Activated CD8-positive, alpha-beta T cell treated with anti-CD3 and anti-CD28 coated beads, Interleukin-2, amount 10 ng/mL, durations not matched to agents 7 days and 5 days (primary cell): ENCODE data around the gene NCOA1. TPM values are rescaled to one million over a fixed set of nuclear protein-coding genes. Genes with fewer than 3 reads are reported as not detected.
A peak's percentile ranks its signal among the peaks of the same experiment; 100 is the strongest.
"Not testable (repeated sequence)": the region's sequence is repeated elsewhere in the genome, so short reads cannot be mapped to it uniquely, and the experiment has no call there.

Experiments used
- ATAC-seq: fragments of 150-1000 bp; cut with Tn5 transposase; one replicate; pipeline ENCODE4 v1.10.0; 2021; ENCODE audit warnings: moderate library complexity
- CTCF ChIA-PET: fragments of 350-600 bp; sonication (Branson Sonifier 250); formaldehyde crosslinking; loops from one replicate; lab custom pipeline; 2021; ENCODE audit warnings: antibody characterized with exemption; lab: Charles Lee
- POLR2A ChIA-PET: fragments of 350-600 bp; sonication (Branson Sonifier 250); formaldehyde crosslinking; loops from one replicate; lab custom pipeline; 2021; ENCODE audit warnings: antibody characterized with exemption; lab: Charles Lee
- DNase-seq: peaks from one replicate; pipeline ENCODE4 v3.0.0-alpha.2; 2020
- H3K27ac Mint-ChIP-seq: one replicate; pipeline ENCODE4 v1.8.0; 2021; ENCODE audit warnings: mild to moderate bottlenecking, mixed read lengths
- H3K27me3 Mint-ChIP-seq: one replicate; pipeline ENCODE4 v1.8.0; 2021; ENCODE audit warnings: low read depth, mixed read lengths
- H3K36me3 Mint-ChIP-seq: one replicate; pipeline ENCODE4 v1.8.0; 2021; ENCODE audit warnings: low read depth, mixed read lengths
- H3K4me1 Mint-ChIP-seq: one replicate; pipeline ENCODE4 v1.8.0; 2021; ENCODE audit warnings: low read depth, mixed read lengths
- H3K4me3 Mint-ChIP-seq: one replicate; pipeline ENCODE4 v1.8.0; 2021; ENCODE audit warnings: mild to moderate bottlenecking, mixed read lengths
- H3K9me3 Mint-ChIP-seq: one replicate; pipeline ENCODE4 v1.8.0; 2022; ENCODE audit warnings: mixed read lengths; ENCODE audit not compliant: insufficient read depth
- total RNA-seq, 2 experiments: library from RNA; stranded (reverse); gene quantifications; one replicate each; pipeline ENCODE4 v1.2.3, GENCODE V29; 2021

The NCOA1 gene
- total RNA-seq, 2 experiments from 2014 or later, result 14.5 to 14.7 TPM

DNA sequence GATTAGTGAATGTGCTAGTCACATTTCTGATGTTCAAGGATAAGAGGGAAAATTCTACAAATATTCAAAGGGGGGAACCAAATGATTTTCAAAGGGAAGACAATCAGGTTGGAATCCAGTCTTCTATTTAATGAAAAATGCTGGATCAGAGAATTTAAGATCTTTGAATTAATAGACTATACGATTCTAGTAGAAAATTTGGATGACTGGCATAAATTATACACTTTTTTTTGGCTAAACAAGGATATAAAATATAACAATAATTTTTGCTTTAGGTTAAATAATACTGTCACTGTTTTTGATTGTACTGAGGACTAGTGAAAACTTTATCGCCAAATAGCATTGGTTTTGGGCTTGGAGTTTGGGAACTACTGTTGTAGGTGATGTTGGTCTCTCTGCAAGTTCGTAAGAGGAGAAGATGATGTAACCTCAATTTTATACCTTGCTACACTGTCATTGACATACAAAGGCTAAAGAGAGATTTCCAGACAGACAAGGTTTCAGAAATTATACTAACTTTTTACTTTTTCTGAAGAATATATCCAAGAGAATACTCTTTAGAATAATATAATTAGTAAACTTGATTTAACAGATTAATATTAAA lies 51.3 kb downstream of the NCOA1 start:
- Mint-ChIP-seq H3K27me3 (no peaks in the 10 kb centered on the region), H3K4me3 (no peak overlapping the region), H3K36me3 (peaks cover 12% of the 10 kb centered on the region), H3K9me3 (peaks cover 17% of the 10 kb centered on the region), H3K27ac (no peak overlapping the region), H3K4me1 (peaks cover 13% of the 10 kb centered on the region)
- DNase-seq (no peak), ATAC-seq (no peak)
- CTCF ChIA-PET, result interaction anchor here (1.0 to 1.5 kb wide), 2 partner anchors 31 to 32 kb away, joined by 3 read pairs; no protein-coding TSS in a partner anchor
- POLR2A ChIA-PET, result no interaction called here

DNA sequence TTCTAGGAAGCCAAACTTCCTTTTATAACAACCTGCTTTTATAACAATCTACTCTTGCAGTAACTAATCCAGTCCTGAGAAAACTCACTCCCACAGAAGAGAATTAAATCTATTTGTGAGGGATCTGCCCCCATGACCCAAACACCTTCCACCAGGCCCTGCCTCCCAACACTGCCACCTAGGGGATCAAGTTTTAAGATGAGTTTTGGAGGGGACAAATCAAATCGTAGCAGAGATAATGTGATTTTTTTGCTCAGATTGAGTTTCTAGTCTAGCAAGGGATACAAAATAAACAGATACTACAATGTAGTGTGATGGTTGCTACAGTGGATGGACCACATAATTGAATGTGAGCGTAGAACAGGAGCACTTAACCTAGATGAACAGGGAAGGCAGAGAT lies 52.2 kb downstream of the NCOA1 start:
- H3K27me3 Mint-ChIP-seq, result no peaks in the 10 kb centered on the region
- ChIA-PET CTCF (interaction anchor here (1.0 to 1.5 kb wide), 2 partner anchors 31 kb away, joined by 3 read pairs; no protein-coding TSS in a partner anchor), POLR2A (no interaction called here)
- no peak overlapping the region for H3K27ac Mint-ChIP-seq
- peaks cover 17% of the 10 kb centered on the region for H3K9me3 Mint-ChIP-seq
- peaks cover 12% of the 10 kb centered on the region for H3K36me3 Mint-ChIP-seq
- H3K4me1 Mint-ChIP-seq, result peaks cover 13% of the 10 kb centered on the region
- DNase-seq, result no peak
- no peak overlapping the region for H3K4me3 Mint-ChIP-seq
- no peak for ATAC-seq

DNA sequence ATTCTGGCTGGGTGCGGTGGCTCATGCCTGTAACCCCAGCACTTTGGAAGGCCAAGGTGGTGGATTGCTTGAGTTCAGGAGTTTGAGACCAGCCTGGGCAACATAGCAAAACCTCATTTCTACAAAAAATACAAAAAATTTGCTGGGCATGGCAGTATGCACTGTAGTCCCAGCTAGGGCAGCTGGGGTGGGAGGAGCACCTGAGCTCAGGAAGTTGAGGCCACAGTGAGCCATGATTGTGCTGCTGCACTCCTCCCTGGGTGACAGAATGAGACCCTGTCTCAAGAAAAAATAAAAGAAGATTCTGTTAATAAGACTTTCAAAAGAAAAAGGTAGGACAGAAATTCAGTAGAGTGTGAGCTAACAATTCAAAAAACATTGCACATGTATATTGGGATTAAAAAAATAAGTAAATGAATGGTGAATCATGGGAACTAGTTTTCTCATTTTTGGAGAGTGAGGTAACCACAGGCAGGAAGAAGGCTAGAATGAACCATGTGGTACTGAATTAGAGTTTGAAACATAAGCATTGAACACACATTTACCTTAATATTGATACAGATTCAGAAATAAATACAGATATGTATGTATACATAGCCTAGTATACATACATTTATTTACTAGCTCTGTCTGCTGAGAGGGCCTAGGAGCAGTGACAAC lies 53.5 kb downstream of the NCOA1 start:
- Mint-ChIP-seq H3K4me1 (peaks cover 13% of the 10 kb centered on the region), H3K27ac (peak overlapping the region; percentile 32), H3K27me3 (no peaks in the 10 kb centered on the region), H3K36me3 (peaks cover 12% of the 10 kb centered on the region), H3K4me3 (no peak overlapping the region), H3K9me3 (peaks cover 17% of the 10 kb centered on the region)
- no peak for DNase-seq
- ChIA-PET POLR2A (no interaction called here), CTCF (no interaction called here)
- ATAC-seq, result no peak

DNA sequence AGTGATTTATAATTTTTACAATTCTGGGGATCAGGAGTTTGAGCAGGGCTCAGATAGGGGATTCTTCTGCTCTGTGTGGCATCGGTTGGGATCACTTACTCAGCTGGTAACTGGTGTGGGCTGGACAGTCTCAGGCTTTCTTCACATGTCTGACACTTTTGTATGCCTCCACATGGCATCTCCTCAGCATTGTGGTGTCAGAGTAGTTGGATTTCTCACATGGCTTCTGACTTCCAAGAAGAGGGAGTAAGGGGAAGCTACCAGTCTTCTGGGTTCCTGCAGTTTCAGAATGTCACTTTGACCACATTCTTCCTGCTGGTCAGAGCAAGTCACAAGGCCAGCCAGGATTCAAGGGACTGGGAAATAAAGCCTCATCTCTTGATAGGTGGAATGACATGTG lies 55.6 kb downstream of the NCOA1 start:
- Mint-ChIP-seq H3K36me3 (peaks cover 15% of the 10 kb centered on the region), H3K27me3 (no peaks in the 10 kb centered on the region), H3K27ac (no peak overlapping the region), H3K9me3 (peaks cover 17% of the 10 kb centered on the region), H3K4me3 (no peak overlapping the region), H3K4me1 (peaks cover 13% of the 10 kb centered on the region)
- no peak for ATAC-seq
- ChIA-PET CTCF (no interaction called here), POLR2A (interaction anchor here (0.6 kb wide), 1 partner anchor 294 kb away, joined by 3 read pairs; no protein-coding TSS in a partner anchor)
- no peak for DNase-seq

DNA sequence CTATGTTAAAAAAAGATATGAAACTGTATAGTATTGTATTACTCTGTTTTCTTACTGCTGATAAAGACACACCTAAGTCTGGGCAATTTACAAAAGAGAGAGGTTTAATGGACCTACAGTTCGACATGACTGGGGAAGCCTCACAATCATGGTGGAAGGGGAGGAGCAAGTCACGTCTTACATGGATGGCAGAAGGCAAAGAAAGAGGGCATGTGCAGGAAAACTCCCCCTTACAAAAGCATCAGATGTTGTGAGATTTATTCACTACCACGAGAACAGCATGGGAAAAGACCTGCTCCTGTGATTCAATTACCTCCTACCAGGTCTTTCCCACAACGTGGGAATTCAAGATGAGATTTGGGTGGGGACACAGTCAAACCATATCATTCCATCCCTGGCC lies 57.0 kb downstream of the NCOA1 start:
- no peak overlapping the region for H3K27ac Mint-ChIP-seq
- H3K9me3 Mint-ChIP-seq, result peaks cover 11% of the 10 kb centered on the region
- DNase-seq (no peak), ATAC-seq (no peak)
- peaks cover 13% of the 10 kb centered on the region for H3K4me1 Mint-ChIP-seq
- H3K4me3 Mint-ChIP-seq, result no peak overlapping the region
- CTCF ChIA-PET, result interaction anchor here (0.8 kb wide), 1 partner anchor 90 kb away, joined by 3 read pairs; no protein-coding TSS in a partner anchor
- H3K36me3 Mint-ChIP-seq, result peaks cover 13% of the 10 kb centered on the region
- POLR2A ChIA-PET, result no interaction called here
- H3K27me3 Mint-ChIP-seq, result no peaks in the 10 kb centered on the region

DNA sequence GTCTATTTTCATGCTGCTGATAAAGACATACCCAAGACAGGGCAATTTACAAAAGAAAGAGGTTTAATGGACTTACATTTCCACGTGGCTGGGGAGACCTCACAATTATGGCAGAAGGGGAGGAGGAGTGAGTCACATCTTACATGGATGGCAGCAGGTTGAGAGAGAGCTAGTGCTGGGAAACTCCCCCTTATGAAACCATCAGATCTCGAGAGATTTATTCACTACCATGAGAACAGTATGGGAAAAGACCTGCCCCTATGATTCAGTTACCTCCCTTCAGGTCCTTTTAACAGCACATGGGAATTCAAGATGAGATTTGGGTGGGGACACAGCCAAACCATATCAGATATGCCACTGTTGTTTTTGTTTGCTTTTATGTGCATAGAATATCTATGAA lies 59.2 kb downstream of the NCOA1 start:
- H3K36me3 Mint-ChIP-seq, result peaks cover 11% of the 10 kb centered on the region
- H3K27ac Mint-ChIP-seq, H3K27me3 Mint-ChIP-seq, POLR2A ChIA-PET, ATAC-seq, H3K9me3 Mint-ChIP-seq, CTCF ChIA-PET, DNase-seq, H3K4me3 Mint-ChIP-seq, H3K4me1 Mint-ChIP-seq: not testable (repeated sequence)

DNA sequence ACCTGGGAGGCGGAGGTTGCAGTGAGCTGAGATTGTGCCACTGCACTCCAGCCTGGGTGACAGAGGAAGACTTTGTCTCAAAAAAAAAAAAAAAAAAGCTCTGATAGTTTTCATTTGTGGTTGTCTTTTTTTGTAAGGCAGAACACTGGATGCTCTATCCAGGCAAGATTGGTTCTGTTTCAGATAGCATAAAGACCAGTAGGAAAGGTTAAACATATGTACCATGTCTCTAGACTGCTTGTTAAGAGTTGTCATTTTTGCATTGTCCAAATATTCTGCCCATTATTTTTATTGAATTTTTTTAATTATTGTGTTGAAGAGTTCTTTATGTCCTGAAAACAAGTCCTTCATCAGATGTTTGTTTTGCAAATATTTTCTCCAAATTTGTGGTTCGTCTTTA lies 60.0 kb downstream of the NCOA1 start:
- DNase-seq (no peak), ATAC-seq (no peak)
- no peak overlapping the region for H3K27ac Mint-ChIP-seq
- ChIA-PET POLR2A (no interaction called here), CTCF (no interaction called here)
- peaks cover 8% of the 10 kb centered on the region for H3K9me3 Mint-ChIP-seq
- no peak overlapping the region for H3K4me3 Mint-ChIP-seq
- no peaks in the 10 kb centered on the region for H3K4me1 Mint-ChIP-seq
- H3K36me3 Mint-ChIP-seq, result peaks cover 16% of the 10 kb centered on the region
- no peaks in the 10 kb centered on the region for H3K27me3 Mint-ChIP-seq

DNA sequence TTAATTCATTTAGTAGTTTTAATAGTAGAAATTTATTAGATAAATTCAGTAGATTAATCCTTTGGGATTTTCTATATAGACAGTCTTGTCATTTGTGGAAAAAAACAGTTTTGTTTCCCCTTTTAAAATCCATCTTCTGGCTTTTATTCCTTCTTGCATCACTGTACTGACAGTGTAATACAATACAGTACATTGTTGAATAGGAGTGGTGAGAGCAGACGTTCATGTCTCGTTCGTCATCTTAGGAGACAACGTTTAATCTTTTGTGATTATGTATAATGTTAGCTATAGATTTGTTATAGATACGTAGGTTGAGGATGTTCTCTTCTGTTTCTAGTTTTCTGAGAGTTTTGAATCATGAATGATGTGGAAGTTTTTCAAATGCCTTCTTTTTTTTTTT lies 61.8 kb downstream of the NCOA1 start:
- ChIA-PET CTCF (no interaction called here), POLR2A (no interaction called here)
- Mint-ChIP-seq H3K4me1 (no peaks in the 10 kb centered on the region), H3K27me3 (no peaks in the 10 kb centered on the region), H3K27ac (no peak overlapping the region), H3K36me3 (peaks cover 25% of the 10 kb centered on the region), H3K4me3 (no peak overlapping the region), H3K9me3 (peaks cover 9% of the 10 kb centered on the region)
- DNase-seq (no peak), ATAC-seq (no peak)

DNA sequence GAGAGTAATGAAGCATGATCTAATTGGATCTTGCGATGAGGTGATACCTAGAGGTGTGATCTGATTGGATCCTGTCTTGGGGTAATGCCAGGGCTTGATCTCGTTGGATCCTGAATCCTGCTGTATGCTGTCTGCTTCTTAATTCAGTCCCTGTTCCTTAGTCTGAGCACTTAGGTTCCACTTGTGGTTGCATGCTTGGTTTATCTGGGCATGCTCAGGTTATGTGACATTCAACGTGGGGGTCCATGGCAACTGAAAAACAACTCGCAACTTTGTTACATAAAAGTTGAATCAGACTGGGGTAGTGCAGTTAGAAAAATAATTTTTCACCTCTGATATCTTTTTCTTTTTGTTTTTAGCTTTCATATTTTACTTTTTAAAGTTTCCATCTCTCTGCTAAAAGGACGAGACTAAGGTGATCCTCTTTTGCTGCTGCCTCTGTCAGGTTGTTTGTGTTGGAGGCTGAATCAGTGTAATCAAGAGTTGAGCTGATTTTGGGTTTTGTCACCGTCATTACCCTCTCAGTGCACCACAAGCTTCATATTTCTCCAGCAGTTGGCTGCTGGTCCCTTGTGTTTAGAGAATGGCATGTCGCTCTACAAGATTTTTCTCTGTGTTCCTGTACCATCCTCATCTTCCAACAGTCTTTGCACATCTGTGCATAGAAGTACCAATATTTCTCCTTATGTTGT lies 67.9 kb downstream of the NCOA1 start:
- ChIA-PET POLR2A (no interaction called here), CTCF (no interaction called here)
- no peak for ATAC-seq
- Mint-ChIP-seq H3K36me3 (peaks cover 23% of the 10 kb centered on the region), H3K4me1 (no peaks in the 10 kb centered on the region), H3K27me3 (no peaks in the 10 kb centered on the region), H3K27ac (no peak overlapping the region), H3K4me3 (no peak overlapping the region), H3K9me3 (peaks cover 11% of the 10 kb centered on the region)
- DNase-seq, result no peak

DNA sequence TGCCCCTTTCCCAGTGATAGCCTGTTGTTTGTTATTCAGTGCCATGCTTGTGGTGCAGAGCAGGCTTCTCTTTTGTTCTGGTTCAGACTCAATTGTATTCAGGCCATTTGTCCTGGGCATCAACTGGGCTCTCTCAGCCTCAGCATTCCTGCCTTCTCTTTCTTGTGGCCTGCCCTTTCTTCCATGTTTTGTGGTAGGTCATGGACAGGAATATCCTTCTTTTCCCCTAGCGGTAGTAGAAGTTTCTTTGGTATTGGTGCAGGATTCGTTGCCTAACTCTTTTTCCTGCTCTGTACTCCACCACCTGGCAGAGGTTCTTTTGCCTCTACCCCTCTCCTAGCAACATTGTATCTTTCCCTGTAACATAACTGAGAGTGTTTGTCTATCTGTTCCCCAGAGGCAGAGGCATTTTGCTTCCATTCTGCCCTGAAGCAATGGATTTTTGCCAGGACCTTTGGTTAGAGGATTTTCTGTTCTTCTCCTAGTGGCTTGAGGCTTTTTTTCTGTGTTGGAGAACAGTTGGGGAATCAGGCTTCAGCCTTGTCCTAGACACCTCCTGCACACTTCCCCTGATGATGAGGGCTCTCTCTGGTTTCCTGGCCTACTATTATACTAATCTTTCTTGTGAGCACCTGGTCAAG lies 68.5 kb downstream of the NCOA1 start:
- H3K27ac Mint-ChIP-seq, result no peak overlapping the region

DNA sequence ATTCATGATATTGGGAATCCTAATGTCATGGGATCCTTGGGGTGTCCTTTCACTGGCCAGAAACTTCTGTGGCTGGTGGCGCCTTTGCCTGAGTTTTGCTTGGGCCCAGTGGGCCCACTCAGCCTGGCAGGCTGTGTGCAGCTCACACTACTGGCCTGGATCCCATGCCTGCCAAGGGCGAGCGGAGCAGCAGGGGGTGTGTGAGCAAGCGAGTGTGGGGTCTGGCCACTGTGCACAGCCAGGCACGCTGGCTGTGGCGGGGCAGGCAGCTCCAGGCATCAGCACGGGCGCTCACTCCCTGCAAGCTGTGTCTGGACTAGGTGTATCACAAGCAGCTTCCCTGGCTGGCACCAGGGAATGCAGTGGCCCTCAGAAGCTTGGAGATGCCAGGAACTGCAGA lies 74.5 kb downstream of the NCOA1 start:
- ATAC-seq, result no peak
- POLR2A ChIA-PET, result no interaction called here
- Mint-ChIP-seq H3K9me3 (peaks cover 5% of the 10 kb centered on the region), H3K27me3 (no peaks in the 10 kb centered on the region), H3K4me3 (no peak overlapping the region), H3K27ac (no peak overlapping the region), H3K4me1 (no peaks in the 10 kb centered on the region), H3K36me3 (peaks cover 28% of the 10 kb centered on the region)
- CTCF ChIA-PET, result interaction anchor here (1.2 kb wide), 1 partner anchor 41 kb away, joined by 3 read pairs; no protein-coding TSS in a partner anchor
- DNase-seq, result no peak

More for the DNA sequence above, 68.5 kb downstream of the NCOA1 start:
- CTCF ChIA-PET, result no interaction called here
- DNase-seq, result no peak
- no peak for ATAC-seq
- Mint-ChIP-seq H3K4me3 (no peak overlapping the region), H3K9me3 (peaks cover 11% of the 10 kb centered on the region), H3K27me3 (no peaks in the 10 kb centered on the region), H3K4me1 (no peaks in the 10 kb centered on the region), H3K36me3 (peaks cover 25% of the 10 kb centered on the region)
- POLR2A ChIA-PET, result no interaction called here
